HuH-7.5 (cell line): ENCODE results near the gene NRCAM.
A peak's percentile ranks its signal among the peaks of the same experiment; 100 is the strongest.

Experiments used
- DNase-seq: peaks from one replicate; pipeline ENCODE4 v3.0.0; 2011; ENCODE audit warnings: low spot score

The NRCAM gene

GRCh38 chr7:108246227-108246837 is 209.9 kb downstream of the NRCAM start:
- DNase-seq = peak; percentile 50

- no peak for DNase-seq
Observed at GRCh38 chr7:108245523-108246226, 210.6 kb downstream of the NRCAM start.

- no peak for DNase-seq
Observed at GRCh38 chr7:108244110-108244509, 212.1 kb downstream of the NRCAM start.

- no peak for DNase-seq
Observed at GRCh38 chr7:108239501-108240225, 216.6 kb downstream of the NRCAM start.

DNA sequence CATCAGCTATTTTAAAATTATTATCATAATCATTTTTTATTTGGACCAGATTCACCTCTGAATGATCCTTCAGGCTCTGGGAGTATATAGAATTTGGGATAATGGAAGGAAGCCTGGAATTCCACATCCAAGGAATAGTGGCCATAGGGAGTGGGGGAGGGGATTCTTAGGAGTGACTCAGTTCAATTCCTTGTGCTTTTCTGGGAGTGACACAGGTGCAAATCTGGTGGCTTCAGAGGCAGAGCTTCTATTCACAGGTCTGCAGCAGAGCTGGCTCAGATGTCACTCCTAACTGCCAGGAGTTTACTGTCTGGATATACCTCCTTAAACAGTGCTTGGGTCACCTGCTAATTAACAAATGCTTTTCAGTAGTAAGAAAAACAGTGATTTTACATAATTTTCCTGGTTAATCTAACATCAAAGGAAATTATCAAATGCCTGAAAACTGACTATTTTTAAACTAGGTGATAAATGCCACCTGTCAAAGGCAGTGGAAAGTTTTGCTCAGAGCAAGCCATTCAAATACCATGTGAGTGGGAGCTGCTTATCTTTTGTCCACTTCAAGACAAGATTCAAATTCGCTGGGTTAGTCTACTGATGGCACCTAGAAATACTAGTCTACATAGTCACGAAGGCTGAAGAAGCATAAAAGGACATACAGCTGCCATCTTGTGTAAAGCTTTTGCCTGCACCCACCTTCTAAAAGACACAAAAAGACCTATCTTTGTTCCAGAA is 219.4 kb downstream of the NRCAM start:
- no peak for DNase-seq

DNA sequence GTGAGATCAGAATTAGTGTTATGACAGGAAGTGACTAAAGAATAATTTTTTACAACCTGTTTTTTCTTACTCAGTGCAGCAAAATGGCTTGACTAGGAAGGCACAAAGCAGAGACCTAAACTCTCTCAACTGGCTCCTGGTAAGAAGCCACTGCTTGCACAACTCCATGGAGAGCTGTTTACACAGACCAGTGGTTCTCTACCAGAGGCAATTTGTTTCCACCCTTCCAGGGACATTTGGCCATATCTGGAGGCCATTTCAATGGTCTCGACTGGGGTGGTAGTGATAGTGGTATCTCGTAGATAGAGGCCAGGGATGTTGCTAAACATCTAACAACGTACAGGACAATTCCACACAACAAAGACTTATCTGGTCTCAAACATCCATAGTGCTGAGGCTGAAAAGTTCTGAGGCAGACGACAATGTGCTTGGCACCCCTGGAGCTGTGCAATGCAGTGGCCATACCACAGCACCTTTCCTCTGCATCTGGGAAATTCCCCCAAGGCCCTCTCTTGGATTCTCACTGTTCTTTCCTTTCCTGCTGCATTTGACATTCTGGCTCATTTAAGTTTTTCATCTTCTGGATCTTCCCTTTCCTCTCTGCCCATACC is 220.7 kb downstream of the NRCAM start:
- DNase-seq = no peak

- no peak for DNase-seq
Observed at GRCh38 chr7:108234971-108235450, 221.2 kb downstream of the NRCAM start.

GRCh38 chr7:108234281-108234680 is 222.0 kb downstream of the NRCAM start:
- no peak for DNase-seq

GRCh38 chr7:108232076-108232475 is 224.2 kb downstream of the NRCAM start:
- no peak for DNase-seq

GRCh38 chr7:108231221-108231620 is 225.0 kb downstream of the NRCAM start:
- DNase-seq = no peak

DNA sequence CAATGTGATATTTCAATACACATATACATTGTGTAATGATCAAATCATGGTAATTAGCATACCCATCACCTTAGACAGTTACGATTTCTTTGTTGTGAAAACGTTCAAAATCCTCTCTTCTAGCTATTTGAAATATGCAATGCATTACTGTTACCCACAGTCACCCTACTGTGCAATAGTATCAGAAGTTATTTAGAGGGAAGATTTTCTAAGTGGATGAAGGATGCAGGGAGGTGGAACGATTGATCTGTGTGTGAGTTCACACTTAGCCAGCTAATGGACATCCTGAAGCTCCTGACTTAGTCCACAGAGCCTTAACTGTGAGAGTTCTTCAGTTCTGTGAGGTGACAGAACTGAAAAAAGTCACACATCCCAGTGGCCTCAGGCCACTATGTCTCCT is 228.9 kb downstream of the NRCAM start:
- DNase-seq = no peak

- DNase-seq = no peak
Observed at GRCh38 chr7:108226816-108227299, 229.4 kb downstream of the NRCAM start.

DNA sequence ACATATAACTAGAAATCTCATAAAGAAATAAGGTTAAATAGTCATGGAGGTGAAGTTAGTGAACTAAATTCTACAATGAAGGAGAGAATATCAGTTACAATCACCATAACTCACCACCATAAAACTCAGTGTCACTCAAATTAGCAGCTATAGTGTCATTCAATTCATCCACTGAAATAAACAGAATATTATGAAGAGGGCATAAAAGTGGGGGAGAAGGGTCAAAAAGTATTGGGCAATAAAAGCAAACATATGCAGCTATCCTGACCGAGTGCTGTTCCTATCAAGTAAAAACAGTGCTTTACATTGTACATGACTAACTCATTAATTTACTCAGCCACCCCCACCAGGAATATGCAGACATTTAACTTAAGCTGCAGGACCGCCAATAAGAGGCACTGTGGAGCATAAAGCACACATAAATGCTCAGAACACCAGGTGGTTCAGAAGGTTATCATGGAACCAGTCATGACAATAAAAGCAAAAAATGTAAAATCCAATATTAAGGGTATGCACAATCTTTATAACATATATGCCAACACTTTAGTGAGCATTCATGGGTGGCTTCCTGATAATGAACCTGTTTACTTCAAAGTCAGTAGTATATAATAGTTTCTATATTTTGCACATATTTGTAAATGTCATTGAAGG is 230.6 kb downstream of the NRCAM start:
- DNase-seq = no peak

- no peak for DNase-seq
Observed at GRCh38 chr7:108224387-108224786, 231.8 kb downstream of the NRCAM start.

GRCh38 chr7:108222236-108222892 is 233.9 kb downstream of the NRCAM start:
- no peak for DNase-seq

- DNase-seq = no peak
Observed at GRCh38 chr7:108211382-108212201, 244.6 kb downstream of the NRCAM start.

DNA sequence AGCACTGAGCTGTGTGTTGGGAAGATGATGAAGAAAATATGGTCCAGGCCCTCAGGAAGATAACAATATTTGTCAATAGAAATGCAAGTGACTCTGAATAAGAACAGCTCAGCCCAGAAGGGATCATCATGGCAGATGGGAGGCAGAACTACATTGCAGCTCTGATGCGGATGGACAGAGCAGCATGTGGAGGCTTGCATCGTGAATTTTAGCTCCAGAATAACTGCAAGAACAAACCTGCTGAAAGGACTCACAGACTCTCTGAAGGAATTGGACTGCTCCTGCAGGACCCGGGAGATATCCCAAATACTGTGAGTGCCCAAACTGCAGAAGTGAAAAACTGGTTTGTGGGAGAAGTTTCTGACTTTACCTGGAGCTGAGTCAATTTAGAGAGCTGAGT is 245.4 kb downstream of the NRCAM start:
- no peak for DNase-seq

- no peak for DNase-seq
Observed at GRCh38 chr7:108205311-108205710, 250.9 kb downstream of the NRCAM start.

- no peak for DNase-seq
Observed at GRCh38 chr7:108204281-108204796, 251.9 kb downstream of the NRCAM start.

- DNase-seq = no peak
Observed at GRCh38 chr7:108203537-108203936, 252.7 kb downstream of the NRCAM start.
